Raji (cell line): ENCODE data around the gene RAB6C.
"Not testable (repeated sequence)": the region's sequence is repeated elsewhere in the genome, so short reads cannot be mapped to it uniquely, and the experiment has no call there.

ENCODE experiments used
- POLR2A ChIP-seq: IDR thresholded peaks from 2 replicates; pipeline ENCODE4 v1.6.1; 2011; ENCODE audit warnings: low read depth, low read length, control low read depth; ENCODE audit not compliant: insufficient read depth

RAB6C gene

DNA sequence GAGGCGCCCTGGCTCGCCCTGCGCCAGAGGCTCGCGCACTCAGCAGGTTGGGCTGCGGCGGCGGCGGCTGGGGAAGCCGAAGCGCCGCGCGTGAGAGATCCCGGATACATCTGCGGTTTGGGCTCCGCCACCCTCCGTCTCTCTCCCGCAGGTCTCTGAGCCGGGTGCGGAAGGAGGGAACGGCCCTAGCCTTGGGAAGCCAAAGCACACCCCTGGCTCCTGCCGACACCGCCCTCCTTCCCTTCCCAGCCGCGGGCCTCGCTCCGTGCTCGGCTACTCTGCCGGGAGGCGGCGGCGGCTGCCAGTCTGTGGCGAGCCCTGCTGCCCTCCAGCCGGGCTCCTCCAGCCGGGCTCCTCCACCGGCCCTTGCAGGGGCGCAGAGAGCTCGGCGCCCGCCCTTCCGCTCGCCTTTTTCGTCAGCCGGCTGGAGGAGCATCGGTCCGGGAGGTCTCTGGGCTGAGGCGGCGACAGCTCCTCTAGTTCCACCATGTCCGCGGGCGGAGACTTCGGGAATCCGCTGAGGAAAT is at the start of gene RAB6C:
TSS of gene RAB6C (plus strand) at position 38 of the 527 bp plus-strand sequence. CDS start at position 488, 450 bp downstream.
- not testable (repeated sequence) for TF ChIP-seq POLR2A

DNA sequence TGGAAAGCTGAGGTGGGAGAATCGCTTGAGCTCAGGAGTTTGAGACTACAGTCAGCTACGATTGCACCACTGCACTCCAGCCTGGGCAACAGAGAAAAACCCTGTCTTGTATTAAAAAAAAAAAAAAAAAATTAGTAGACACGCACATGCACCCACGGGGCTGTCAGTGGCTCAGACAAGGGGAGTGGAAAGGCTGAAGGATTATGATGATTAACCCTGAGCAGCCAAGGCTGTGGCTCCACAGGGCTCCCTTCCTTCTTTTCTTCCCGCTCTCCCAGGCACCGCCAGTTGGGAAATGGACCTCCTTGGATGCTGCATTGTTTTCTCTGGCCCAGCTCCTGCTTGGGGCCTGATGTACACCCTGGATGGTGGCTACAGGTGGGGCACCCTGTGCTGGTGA is 49.0 kb upstream of the RAB6C start:
- no peak for TF ChIP-seq POLR2A

GRCh38 chr2:129934044-129934822 is 45.2 kb upstream of the RAB6C start:
- TF ChIP-seq POLR2A = no peak

GRCh38 chr2:129935118-129935517 is 44.3 kb upstream of the RAB6C start:
- no peak for TF ChIP-seq POLR2A

- TF ChIP-seq POLR2A = no peak
Observed at GRCh38 chr2:129936334-129936934, 43.0 kb upstream of the RAB6C start.

DNA sequence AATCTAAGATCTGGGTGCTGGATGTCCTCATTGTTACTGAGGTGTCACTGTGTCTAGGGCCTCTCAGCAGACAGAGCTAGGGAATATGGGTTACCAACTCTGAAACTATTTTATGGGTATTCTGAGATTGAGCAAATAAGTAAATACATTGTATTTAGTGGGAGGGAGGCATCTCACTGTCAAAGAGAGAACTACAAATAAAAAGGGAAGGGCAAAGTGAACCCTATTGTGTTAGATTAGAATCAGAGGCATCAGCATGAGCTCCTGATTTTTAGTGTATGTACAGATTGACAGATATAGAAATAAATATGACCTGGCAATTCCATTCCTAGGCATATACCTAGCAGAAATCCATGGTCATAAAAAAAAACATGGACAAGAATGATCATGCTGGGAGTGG is 33.9 kb upstream of the RAB6C start:
- no peak for TF ChIP-seq POLR2A

DNA sequence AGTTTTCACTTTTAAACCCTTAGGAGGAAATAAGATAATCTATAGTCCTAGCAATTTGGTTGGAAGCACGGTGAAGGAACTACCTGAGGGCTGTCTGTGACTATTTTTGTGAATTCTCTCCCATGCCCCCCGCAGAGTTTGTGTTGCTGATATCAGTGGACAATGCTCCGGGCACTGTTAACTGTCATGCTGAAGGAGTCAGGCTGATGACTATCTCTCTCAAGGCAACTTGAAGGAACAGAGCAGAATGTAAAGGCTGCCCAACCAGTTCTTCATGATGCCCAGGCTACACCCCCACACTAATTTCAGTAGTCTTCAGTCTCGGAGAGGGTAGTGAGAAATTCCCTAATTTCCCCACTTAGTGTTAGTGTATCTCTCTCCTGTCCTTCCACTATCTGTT is 21.6 kb upstream of the RAB6C start:
- TF ChIP-seq POLR2A = no peak

DNA sequence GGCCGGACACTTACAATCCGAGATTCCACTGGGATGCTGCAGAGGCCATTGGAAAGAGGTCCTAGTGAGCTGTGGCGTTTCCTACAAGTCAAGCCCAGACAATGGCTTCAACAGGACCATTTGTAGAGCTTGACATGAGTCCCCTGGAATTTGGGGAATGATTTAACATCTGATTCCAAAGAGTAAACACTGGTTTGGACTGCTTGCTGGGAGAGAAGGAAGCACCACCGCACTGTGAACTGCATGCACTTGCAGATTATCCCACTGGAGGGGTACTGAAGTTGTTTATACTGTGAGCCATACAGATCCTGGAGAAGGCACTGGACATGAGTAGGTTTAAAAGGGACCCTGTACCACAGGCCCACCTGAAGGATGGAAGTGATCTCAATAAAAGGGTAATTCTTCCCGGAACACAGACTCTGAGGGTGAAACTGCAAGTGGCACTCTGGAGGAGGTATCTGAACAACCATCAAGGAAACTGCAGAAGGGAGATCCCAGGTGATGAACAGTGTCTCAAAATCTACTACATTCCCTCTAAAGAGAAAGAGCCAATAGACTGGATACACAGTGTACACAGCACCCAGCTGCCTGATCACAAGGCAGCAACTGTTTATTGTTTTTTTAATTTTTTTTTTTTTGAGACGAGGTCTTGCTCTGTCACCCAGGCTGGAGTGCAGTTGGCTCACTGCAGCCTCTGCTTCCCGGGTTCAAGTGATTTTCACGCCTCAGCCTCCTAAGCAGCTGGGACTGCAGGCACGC is 4.3 kb upstream of the RAB6C start:
- TF ChIP-seq POLR2A = no peak

- no peak for TF ChIP-seq POLR2A
Observed at GRCh38 chr2:129977986-129978385, 1.5 kb upstream of the RAB6C start.

DNA sequence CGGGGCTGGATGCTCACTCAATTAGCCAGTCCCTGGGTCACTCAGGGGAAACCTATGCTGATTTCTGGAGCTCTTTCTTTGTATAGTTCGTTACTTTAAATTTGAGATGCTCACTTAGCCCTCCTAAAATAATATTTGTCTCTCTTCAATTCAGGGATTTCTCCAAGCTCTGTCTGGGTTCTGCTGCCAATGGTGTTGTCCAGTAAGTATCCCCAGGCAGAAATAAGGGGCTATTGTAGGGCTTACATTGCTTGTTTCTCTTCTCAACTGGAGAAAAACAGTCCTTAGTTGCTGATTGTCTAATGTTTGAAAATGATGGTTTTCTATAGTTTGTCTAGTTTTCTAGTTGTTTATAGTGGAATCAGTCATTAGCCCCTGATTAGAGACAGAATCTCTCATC is 5.0 kb downstream of the RAB6C start:
- TF ChIP-seq POLR2A = no peak

DNA sequence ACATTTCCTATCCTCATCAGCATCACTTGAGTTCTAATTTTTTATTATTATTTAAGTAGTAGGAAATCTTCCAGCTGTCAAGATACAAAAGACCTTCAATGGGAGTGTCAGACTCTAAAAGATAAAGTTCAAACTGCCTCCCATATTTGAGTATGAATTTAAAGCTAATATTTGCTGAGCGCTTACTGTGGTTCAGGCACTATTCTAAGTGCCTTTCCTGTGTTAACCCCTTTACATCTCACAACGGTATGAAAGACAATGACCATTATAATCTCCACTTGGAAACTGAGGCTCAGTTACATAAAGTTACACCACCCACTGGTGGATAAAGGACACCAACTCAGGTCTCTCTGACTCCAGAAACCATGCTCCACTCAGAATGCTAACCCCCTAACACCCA is 39.9 kb downstream of the RAB6C start:
- no peak for TF ChIP-seq POLR2A
